ENCODE results near the gene GSK3B.

DNA sequence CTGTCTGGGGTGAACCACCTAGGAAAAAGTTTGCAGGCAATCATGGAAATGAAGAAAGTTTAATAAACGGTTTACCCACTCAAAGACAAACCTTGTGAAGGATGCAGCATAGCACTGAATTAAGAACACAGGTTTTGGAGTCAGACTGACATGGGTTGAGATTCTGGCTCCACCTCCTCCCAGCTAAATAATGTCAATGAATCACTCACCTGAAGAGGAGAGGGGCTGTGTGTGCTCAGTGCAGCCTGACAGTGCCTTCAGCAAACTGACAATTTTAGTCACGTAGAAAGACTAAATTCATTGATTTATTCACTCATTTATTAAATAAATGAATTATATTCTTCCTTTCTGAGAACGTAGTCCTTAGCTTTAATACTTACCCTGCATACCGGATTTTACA is 293.4 kb downstream of the GSK3B start:
- TF ChIP-seq TAF1 (IDR thresholded peaks at IDR 0.05; ENCODE audit: low read depth, low read length) (no peak), POLR2A (IDR thresholded peaks at IDR 0.05; ENCODE audit: low read depth, low read length) (no peak), POLR2AphosphoS5 (IDR thresholded peaks at IDR 0.05; ENCODE audit: low read depth, low read length) (no peak), POU2F2 (IDR thresholded peaks at IDR 0.05; ENCODE audit: low read depth, low read length) (no peak), PAX5 (IDR thresholded peaks at IDR 0.05; ENCODE audit: insufficient read depth, low read length, severe bottlenecking) (no peak), SPI1 (IDR thresholded peaks at IDR 0.05; ENCODE audit: low read depth, low read length) (no peak)
